Right renal cortex interstitium (tissue), 3 donors: ENCODE measurements around the gene ENOX1. TPM values are rescaled to one million over a fixed set of nuclear protein-coding genes. Genes with fewer than 3 reads are reported as not detected.

Experiments used
- DNase-seq, 3 donors: peaks; one replicate each; pipeline ENCODE4 v3.0.0-alpha.2; 2013; ENCODE audit warnings: low read depth in 3 of 3, low spot score in 2 of 3
- polyA plus RNA-seq, 3 donors: library from polyadenylated mRNA; unstranded; fragments of 120-200 nt; gene quantifications; one replicate each; pipeline ENCODE4 v1.2.1, GENCODE V29; 2013; ENCODE audit not compliant: insufficient read length in 3 of 3

Gene ENOX1
- polyA plus RNA-seq, 3 donors, result 8.8 to 11.9 (median 11.1) TPM

GRCh38 chr13:43614063-43614462 lies 172.7 kb downstream of the ENOX1 start:
- no peak for DNase-seq

- DNase-seq, result no peak
Measured at GRCh38 chr13:43611281-43612273, 175.2 kb downstream of the ENOX1 start.

- no peak for DNase-seq
Measured at GRCh38 chr13:43608400-43609137, 178.2 kb downstream of the ENOX1 start.

- DNase-seq, result no peak
Measured at GRCh38 chr13:43597599-43597945, 189.2 kb downstream of the ENOX1 start.

GRCh38 chr13:43596924-43597598 lies 189.7 kb downstream of the ENOX1 start:
- no peak for DNase-seq

- DNase-seq, result no peak
Measured at GRCh38 chr13:43596006-43596405, 190.8 kb downstream of the ENOX1 start.

GRCh38 chr13:43587376-43587775 lies 199.4 kb downstream of the ENOX1 start:
- no peak for DNase-seq

- DNase-seq, result no peak
Measured at GRCh38 chr13:43584751-43585150, 202.0 kb downstream of the ENOX1 start.

GRCh38 chr13:43583321-43583720 lies 203.5 kb downstream of the ENOX1 start:
- no peak for DNase-seq

- DNase-seq, result no peak
Measured at GRCh38 chr13:43580280-43580679, 206.5 kb downstream of the ENOX1 start.

GRCh38 chr13:43579321-43579720 lies 207.5 kb downstream of the ENOX1 start:
- DNase-seq, result no peak

GRCh38 chr13:43574605-43575004 lies 212.2 kb downstream of the ENOX1 start:
- no peak for DNase-seq

GRCh38 chr13:43573802-43574514 lies 212.8 kb downstream of the ENOX1 start:
- no peak for DNase-seq

- DNase-seq, result no peak
Measured at GRCh38 chr13:43573361-43573740, 213.4 kb downstream of the ENOX1 start.

GRCh38 chr13:43572656-43573360 lies 214.0 kb downstream of the ENOX1 start:
- DNase-seq, result no peak

- DNase-seq, result no peak
Measured at GRCh38 chr13:43569658-43570057, 217.1 kb downstream of the ENOX1 start.

GRCh38 chr13:43567608-43568007 lies 219.2 kb downstream of the ENOX1 start:
- DNase-seq, result no peak

- no peak for DNase-seq
Measured at GRCh38 chr13:43564952-43565351, 221.8 kb downstream of the ENOX1 start.

GRCh38 chr13:43561081-43561480 lies 225.7 kb downstream of the ENOX1 start:
- DNase-seq, result no peak

GRCh38 chr13:43558939-43559338 lies 227.8 kb downstream of the ENOX1 start:
- DNase-seq, result no peak
